ENCODE data around the gene KCNH3. TPM values are rescaled to one million over a fixed set of nuclear protein-coding genes. Genes with fewer than 3 reads are reported as not detected.

KCNH3 gene
- total and polyA plus RNA-seq, 2 donors (not counting 3 experiments of a cell fraction or from before 2014, with no cell fraction given): 0.13 to 0.14 TPM

DNA sequence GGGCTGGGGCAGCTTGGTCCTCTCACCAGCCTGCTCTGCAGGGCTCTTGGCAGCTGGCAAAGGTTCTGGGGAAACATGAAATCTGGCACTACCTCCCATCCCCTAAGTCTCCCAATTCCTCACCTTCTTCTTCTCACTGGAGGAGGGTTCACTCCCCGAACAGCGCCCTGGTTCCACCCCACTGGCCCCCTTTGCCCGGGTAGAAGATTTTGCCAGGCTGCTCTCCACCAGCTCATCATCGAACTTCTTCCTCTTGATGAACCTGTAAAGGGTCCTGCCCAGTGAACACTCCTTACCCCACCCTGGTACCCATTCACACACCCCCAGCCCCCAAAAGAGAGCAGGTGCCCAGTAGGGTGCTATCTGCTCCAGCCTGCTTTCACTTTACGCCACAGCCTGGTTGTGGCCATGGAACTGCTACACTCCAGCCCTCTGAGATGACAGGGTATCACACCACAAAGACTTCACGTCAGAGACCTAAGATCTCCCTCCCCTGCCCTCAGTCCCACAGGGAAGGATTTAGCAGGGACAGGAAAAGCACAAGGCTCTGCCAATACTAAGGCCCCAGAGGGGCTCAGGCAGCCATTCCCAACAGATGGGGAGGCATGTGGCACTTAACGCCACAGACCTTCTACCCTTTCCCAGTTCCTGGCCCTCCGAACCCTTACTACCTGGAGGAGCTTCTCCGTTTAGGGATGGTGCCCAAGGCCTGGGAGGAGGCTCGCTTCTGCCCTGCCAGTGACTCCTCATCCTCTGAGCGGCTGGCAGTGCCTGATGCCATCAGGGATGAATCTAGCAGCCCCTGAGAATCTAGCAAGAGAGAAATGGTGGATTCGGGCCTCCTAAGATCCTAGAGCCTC lies 26.8 kb downstream of the KCNH3 start:
- ChIA-PET CTCF (interaction anchor here (0.7 to 2.0 kb wide), 5 partner anchors 8 to 207 kb away, joined by 3 to 10 read pairs (median 8); no protein-coding TSS in a partner anchor), POLR2A (no interaction called here)
- FAIRE-seq (no peak), DNase-seq (ENCODE audit: low read depth, low spot score) (no peak)
- H3K9ac ChIP-seq (replicated peaks; ENCODE audit: extremely low read depth, insufficient read depth, low read length): no peak overlapping the region
- no peaks in the 10 kb centered on the region for H3K27me3 ChIP-seq (ENCODE audit: control insufficient read depth in 2 of 2, insufficient read depth in 2 of 2, low read length in 2 of 2)
- peaks cover 14% of the 10 kb centered on the region for H3K4me1 ChIP-seq (ENCODE audit: control insufficient read depth, extremely low read depth, insufficient read depth, low read length)
- no peak overlapping the region for H2AFZ ChIP-seq (ENCODE audit: low read depth, low read length)
- no peaks in the 10 kb centered on the region for H4K20me1 ChIP-seq (replicated peaks; ENCODE audit: control insufficient read depth, extremely low read depth, insufficient read depth, low read length)
- H3K36me3 ChIP-seq (ENCODE audit: control insufficient read depth in 2 of 2, extremely low read depth in 1 of 2, insufficient read depth in 2 of 2, low read length in 2 of 2): peaks cover 11 to 31% of the 10 kb centered on the region in 2 experiments
- no peak overlapping the region for H3K4me2 ChIP-seq (ENCODE audit: insufficient read depth, low read length)
- no peak for TF ChIP-seq MYC (IDR thresholded peaks at IDR 0.05; ENCODE audit: low read depth, low read length)
- no peak for TF ChIP-seq POLR2A (IDR thresholded peaks at IDR 0.05; ENCODE audit: low read depth, low read length)
- no peak for TF ChIP-seq CTCF (IDR thresholded peaks at IDR 0.05; ENCODE audit: extremely low read depth in 1 of 2, insufficient read depth in 1 of 2, low read depth in 1 of 2, low read length in 2 of 2)
- TF ChIP-seq, protein P1, sequence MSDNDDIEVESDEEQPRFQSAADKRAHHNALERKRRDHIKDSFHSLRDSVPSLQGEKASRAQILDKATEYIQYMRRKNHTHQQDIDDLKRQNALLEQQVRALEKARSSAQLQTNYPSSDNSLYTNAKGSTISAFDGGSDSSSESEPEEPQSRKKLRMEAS (IDR thresholded peaks at IDR 0.05; ENCODE audit: insufficient read depth, insufficient read length): no peak
- TF ChIP-seq FOS (IDR thresholded peaks at IDR 0.05; ENCODE audit: borderline replicate concordance, insufficient read depth, low read length): no peak
- no peak for TF ChIP-seq POLR2AphosphoS5 (IDR thresholded peaks at IDR 0.05; ENCODE audit: insufficient read depth, low read depth, low read length)
- TF ChIP-seq GATA2 (IDR thresholded peaks at IDR 0.05; ENCODE audit: insufficient read depth, insufficient read length, low read depth, low read length): no peak
- no peak for TF ChIP-seq JUN (IDR thresholded peaks at IDR 0.05; ENCODE audit: borderline replicate concordance, insufficient read depth, insufficient read length, low read depth)
- TF ChIP-seq EZH2 (IDR thresholded peaks at IDR 0.05; ENCODE audit: borderline replicate concordance, low read depth, low read length, severe bottlenecking): no peak
- no TSS peak for BruUV-seq (replicated peaks)
- no peaks in the 10 kb centered on the region for H3K9me3 ChIP-seq (replicated peaks; ENCODE audit: control insufficient read depth, insufficient read depth, low read length)
- peaks cover 20% of the 10 kb centered on the region for H3K79me2 ChIP-seq (ENCODE audit: control insufficient read depth, insufficient read depth, low read length)
- H3K27ac ChIP-seq (ENCODE audit: insufficient read depth, low read depth, low read length): no peak overlapping the region
- intact Hi-C loops (cut with micrococcal nuclease): loop anchor here (5.0 kb wide), 1 partner anchor 208 kb away; no protein-coding TSS in a partner anchor
- dilution Hi-C loops (cut with MboI; ENCODE audit: extremely low pct_ligation_motif_present, low sequenced_read_pairs): no loop called here
- no peak overlapping the region for H3K4me3 ChIP-seq (replicated peaks in 1 of 3; ENCODE audit: insufficient read depth in 1 of 3, low read depth in 1 of 3, low read length in 3 of 3)
- H3K9me1 ChIP-seq (replicated peaks; ENCODE audit: control insufficient read depth, extremely low read depth, insufficient read depth, low read length): no peaks in the 10 kb centered on the region

All from endothelial cell of umbilical vein (primary cell).